D721Med (cell line): ENCODE results near the gene DNAJC15.

ENCODE experiments used
- DNase-seq: peaks from one replicate; pipeline ENCODE4 v3.0.0; 2011; ENCODE audit warnings: low spot score; ENCODE audit not compliant: insufficient read length
- FAIRE-seq: peaks from 2 replicates; lab custom pipeline; 2011; peaks lifted over from hg19 to GRCh38; lab: Jason Lieb, UNC
- TF ChIP-seq, protein P1 (sequence below): IDR thresholded peaks from 2 replicates; pipeline ENCODE4 v1.5.1; 2012; ENCODE audit warnings: mild to moderate bottlenecking, control low read depth; ENCODE audit not compliant: insufficient read depth; ENCODE audit errors: missing control alignments

The DNAJC15 gene

GRCh38 chr13:43086181-43086580 is 62.8 kb downstream of the DNAJC15 start:
- DNase-seq (no peak), FAIRE-seq (no peak)
- TF ChIP-seq, protein P1, sequence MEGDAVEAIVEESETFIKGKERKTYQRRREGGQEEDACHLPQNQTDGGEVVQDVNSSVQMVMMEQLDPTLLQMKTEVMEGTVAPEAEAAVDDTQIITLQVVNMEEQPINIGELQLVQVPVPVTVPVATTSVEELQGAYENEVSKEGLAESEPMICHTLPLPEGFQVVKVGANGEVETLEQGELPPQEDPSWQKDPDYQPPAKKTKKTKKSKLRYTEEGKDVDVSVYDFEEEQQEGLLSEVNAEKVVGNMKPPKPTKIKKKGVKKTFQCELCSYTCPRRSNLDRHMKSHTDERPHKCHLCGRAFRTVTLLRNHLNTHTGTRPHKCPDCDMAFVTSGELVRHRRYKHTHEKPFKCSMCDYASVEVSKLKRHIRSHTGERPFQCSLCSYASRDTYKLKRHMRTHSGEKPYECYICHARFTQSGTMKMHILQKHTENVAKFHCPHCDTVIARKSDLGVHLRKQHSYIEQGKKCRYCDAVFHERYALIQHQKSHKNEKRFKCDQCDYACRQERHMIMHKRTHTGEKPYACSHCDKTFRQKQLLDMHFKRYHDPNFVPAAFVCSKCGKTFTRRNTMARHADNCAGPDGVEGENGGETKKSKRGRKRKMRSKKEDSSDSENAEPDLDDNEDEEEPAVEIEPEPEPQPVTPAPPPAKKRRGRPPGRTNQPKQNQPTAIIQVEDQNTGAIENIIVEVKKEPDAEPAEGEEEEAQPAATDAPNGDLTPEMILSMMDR: no peak

GRCh38 chr13:43088093-43088511 is 64.7 kb downstream of the DNAJC15 start:
- FAIRE-seq: no peak
- DNase-seq: no peak
- TF ChIP-seq, protein P1: no peak

DNA sequence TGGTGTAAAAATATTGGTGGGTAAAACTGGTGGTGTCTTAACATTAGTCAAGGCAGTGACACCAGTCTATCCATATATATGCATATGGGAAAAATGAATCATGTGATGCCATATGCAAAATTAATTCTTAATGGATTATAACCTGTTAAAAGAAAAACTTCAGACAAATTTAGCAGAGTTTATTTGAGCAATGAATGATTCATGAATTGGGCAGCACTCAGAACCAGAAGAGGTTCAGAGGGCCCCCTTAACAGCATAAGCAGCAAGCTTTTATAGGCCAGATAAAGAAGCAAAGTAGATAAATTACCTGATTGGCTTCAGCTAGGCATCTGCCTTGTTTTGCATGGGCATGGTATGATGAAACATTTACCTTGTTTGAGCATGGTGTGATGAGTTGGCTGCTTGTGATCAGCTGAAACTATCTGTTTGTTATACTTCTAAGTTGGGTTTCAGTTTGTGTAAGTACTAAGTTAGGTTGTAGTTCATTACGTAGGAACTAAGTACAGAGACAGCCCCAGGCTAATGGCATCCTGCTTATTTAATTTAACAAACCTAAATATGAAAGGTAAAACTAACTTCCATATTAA is 66.6 kb downstream of the DNAJC15 start:
- FAIRE-seq (no peak), DNase-seq (no peak)
- TF ChIP-seq, protein P1: no peak

DNA sequence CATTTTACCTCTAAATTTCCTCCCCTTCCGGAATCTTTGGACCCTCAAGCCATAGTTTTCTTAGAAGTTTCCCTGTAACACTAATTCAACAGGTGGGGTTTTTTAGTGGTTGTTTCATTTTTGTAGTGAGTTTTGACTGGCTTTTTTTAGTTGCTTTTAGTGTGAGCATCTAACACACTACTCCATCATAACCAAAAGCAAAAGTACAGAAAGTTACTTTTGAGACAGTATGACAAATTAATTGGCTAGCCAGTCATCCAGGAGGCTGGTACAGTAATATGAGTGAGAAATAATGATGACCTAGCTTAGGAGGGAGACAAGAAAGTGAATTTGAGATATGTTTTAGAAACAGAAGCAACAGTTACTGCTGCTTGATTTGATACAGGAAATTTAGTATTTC is 71.5 kb downstream of the DNAJC15 start:
- DNase-seq: no peak
- TF ChIP-seq, protein P1: no peak
- FAIRE-seq: no peak

DNA sequence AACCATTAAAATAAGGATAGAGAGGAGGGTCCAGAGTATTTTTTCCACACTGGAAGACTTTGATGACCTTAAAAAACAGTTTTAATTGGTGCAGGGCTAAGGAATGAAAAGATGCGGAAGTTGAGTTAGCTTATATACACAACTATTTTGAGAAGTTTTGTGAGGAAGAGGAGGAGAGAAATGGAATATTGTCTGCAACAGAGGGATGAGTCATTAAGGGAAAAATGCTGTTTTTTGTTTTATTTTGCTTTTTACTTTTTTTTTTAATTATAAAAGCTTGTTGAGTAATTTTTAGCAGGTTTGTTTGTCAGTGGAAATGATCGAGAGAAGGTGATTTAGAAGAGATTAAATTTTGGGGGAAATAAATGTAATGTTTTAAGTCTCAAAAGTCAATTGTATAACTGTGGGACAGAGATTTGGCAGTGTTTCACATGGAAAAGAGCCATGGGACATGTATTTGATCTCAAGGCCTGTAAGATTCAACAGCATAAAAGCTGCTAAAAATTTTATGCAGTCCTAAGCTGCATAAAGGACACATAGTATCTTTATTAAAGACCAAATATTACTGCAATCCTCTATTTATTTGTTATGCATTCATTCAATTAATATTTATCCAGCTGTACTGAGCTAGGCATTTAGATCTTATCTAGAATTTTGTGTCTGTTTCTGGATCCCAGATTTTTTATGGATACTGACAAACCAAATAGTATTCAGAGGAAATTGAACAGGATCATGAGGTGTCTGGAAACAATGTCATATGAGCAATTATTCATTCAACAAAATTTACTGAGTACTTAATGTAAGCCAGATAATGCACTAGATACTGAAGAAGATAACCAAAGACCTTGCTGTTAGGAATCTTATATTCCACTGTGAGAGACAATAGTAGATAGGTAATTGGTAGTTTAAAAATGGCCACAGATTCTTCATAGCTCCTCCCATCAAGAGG is 72.7 kb downstream of the DNAJC15 start:
- FAIRE-seq: no peak
- TF ChIP-seq, protein P1: no peak

GRCh38 chr13:43100667-43101066 is 77.3 kb downstream of the DNAJC15 start:
- no peak for DNase-seq
- TF ChIP-seq, protein P1: no peak
- FAIRE-seq: no peak

More for the DNA sequence above, 72.7 kb downstream of the DNAJC15 start:
- DNase-seq: no peak

- DNase-seq (no peak), FAIRE-seq (no peak)
- TF ChIP-seq, protein P1: no peak
Observed at GRCh38 chr13:43102304-43102703, 78.9 kb downstream of the DNAJC15 start.
